Measurements from ENCODE around the gene RHOD.

Gene RHOD

GRCh38 chr11:67043572-67044349 is 12.9 kb upstream of the RHOD start:
- no peak overlapping the region for H3K4me3 ChIP-seq (replicated peaks in 1 of 2; ENCODE audit: low read depth in 2 of 2, low read length in 2 of 2)
- TF ChIP-seq CTCF (IDR thresholded peaks at IDR 0.05; ENCODE audit: low read depth, low read length), result no peak
- no peak for DNase-seq (ENCODE audit: low read depth in 2 of 2)

GRCh38 chr11:67044496-67044895 is 12.2 kb upstream of the RHOD start:
- H3K4me3 ChIP-seq (replicated peaks in 1 of 2; ENCODE audit: low read depth in 2 of 2, low read length in 2 of 2), result no peak overlapping the region
- TF ChIP-seq CTCF (IDR thresholded peaks at IDR 0.05; ENCODE audit: low read depth, low read length), result no peak
- DNase-seq (ENCODE audit: low read depth in 2 of 2), result no peak

GRCh38 chr11:67045314-67045713 is 11.3 kb upstream of the RHOD start:
- DNase-seq (ENCODE audit: low read depth in 2 of 2), result peak; percentile 76 to 93
- H3K4me3 ChIP-seq (replicated peaks in 1 of 2; ENCODE audit: low read depth in 2 of 2, low read length in 2 of 2), result no peak overlapping the region
- peak; percentile 3 for TF ChIP-seq CTCF (IDR thresholded peaks at IDR 0.05; ENCODE audit: low read depth, low read length)

- DNase-seq (ENCODE audit: low read depth in 2 of 2), result no peak
- H3K4me3 ChIP-seq (replicated peaks in 1 of 2; ENCODE audit: low read depth in 2 of 2, low read length in 2 of 2), result no peak overlapping the region
- no peak for TF ChIP-seq CTCF (IDR thresholded peaks at IDR 0.05; ENCODE audit: low read depth, low read length)
Observed at GRCh38 chr11:67048515-67049130, 8.0 kb upstream of the RHOD start.

GRCh38 chr11:67050139-67050538 is 6.5 kb upstream of the RHOD start:
- no peak for DNase-seq (ENCODE audit: low read depth in 2 of 2)
- H3K4me3 ChIP-seq (replicated peaks in 1 of 2; ENCODE audit: low read depth in 2 of 2, low read length in 2 of 2), result no peak overlapping the region
- TF ChIP-seq CTCF (IDR thresholded peaks at IDR 0.05; ENCODE audit: low read depth, low read length), result no peak

GRCh38 chr11:67051180-67051893 is 5.3 kb upstream of the RHOD start:
- no peak for DNase-seq (ENCODE audit: low read depth in 2 of 2)
- H3K4me3 ChIP-seq (replicated peaks in 1 of 2; ENCODE audit: low read depth in 2 of 2, low read length in 2 of 2), result no peak overlapping the region
- no peak for TF ChIP-seq CTCF (IDR thresholded peaks at IDR 0.05; ENCODE audit: low read depth, low read length)
